Upper lobe of right lung (tissue), 1 donor: ENCODE data around the gene APMAP. TPM values are rescaled to one million over a fixed set of nuclear protein-coding genes. Genes with fewer than 3 reads are reported as not detected.

ENCODE experiments used
- ATAC-seq: fragments of 200-7000 bp; cut with Tn5 transposase; one replicate; pipeline ENCODE4 v1.9.1; 2020; ENCODE audit warnings: mild to moderate bottlenecking, moderate library complexity
- DNase-seq: peaks from one replicate; pipeline ENCODE4 v3.0.0-alpha.2; 2020
- H3K27ac ChIP-seq: fragments of 200-600 bp; one replicate; pipeline ENCODE4 v1.8.0; 2022
- H3K27me3 ChIP-seq: fragments of 200-600 bp; one replicate; pipeline ENCODE4 v1.8.0; 2022; ENCODE audit warnings: mild to moderate bottlenecking
- H3K36me3 ChIP-seq: fragments of 200-600 bp; one replicate; pipeline ENCODE4 v1.8.0; 2022
- H3K4me1 ChIP-seq: fragments of 200-600 bp; one replicate; pipeline ENCODE4 v1.8.0; 2022
- H3K4me3 ChIP-seq: fragments of 200-600 bp; one replicate; pipeline ENCODE4 v1.8.0; 2022; ENCODE audit warnings: mild to moderate bottlenecking
- H3K9me3 ChIP-seq: fragments of 200-600 bp; one replicate; pipeline ENCODE4 v1.8.0; 2022
- intact Hi-C: fragments of 100-400 bp; cut with DNase I; formaldehyde crosslinking; loops from one replicate; pipeline ENCODE4 v1.11.0; 2022
- total RNA-seq: library from RNA; stranded (reverse); fragmentation: NEBNext Ultra II Directional; extraction: Animal tissue kit (Norgen Biotek cat#: 25700); gene quantifications from one replicate; pipeline ENCODE4 v1.2.1, GENCODE V29; 2021
- TF ChIP-seq, protein P1 (sequence below): fragments of 200-600 bp; IDR thresholded peaks from one replicate; pipeline ENCODE4 v1.8.0; 2022; ENCODE audit warnings: antibody characterized with exemption
- donor health status: DM: no; HTN: yes; CAD: no; lungs with severe emphysema.

Gene APMAP
- total RNA-seq, 1 donor from 2014 or later, result 73.5 TPM

DNA sequence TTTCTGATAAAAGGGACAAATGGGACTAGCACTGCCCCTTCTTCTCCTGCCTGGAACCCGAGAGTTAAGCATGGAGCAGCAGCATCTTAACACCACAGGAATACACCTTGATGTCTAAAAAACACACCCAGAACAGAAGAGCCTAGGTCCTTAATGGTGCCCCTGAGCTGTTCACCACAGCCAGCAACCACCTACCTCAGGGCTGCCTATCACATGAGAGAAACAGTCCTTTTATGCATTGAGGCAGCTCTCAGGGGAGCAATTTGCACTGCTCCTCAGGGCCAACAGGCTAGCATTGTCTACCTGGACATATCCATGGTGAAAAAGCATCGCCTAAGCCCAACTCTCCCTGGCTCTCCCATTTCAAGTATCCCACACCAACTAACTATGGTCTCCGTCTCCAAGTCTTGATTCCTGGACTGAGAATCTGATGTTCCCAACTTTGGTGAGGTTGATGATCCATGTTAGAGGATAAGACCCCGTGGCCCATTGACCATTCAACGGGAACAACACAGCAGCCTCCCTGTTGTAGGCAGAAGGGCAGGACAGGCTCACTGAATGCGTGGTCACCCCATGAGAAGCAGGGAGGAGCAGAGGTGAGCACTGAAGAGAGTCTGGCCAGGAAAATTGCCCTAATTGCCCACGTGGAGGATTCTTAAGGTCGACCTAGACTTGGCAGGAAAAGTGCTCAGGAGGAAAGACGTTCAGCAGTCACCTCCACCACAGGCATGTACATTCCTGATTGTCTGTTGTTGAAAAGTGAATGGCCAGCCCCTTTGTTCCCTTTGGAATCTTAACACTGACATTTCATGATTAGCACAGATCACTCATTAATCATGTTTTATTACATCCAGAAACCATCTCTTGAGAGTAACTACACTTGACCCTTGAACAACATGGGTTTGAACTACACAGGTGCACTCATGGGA lies 4.2 kb upstream of the APMAP start:
- intact Hi-C loops, result loop anchor here (5.0 to 10.0 kb wide), 3 partner anchors 66 to 398 kb away; partner anchors contain the start of gene ABHD12
- peaks cover 34% of the 10 kb centered on the region for H3K4me1 ChIP-seq
- TF ChIP-seq, protein P1, sequence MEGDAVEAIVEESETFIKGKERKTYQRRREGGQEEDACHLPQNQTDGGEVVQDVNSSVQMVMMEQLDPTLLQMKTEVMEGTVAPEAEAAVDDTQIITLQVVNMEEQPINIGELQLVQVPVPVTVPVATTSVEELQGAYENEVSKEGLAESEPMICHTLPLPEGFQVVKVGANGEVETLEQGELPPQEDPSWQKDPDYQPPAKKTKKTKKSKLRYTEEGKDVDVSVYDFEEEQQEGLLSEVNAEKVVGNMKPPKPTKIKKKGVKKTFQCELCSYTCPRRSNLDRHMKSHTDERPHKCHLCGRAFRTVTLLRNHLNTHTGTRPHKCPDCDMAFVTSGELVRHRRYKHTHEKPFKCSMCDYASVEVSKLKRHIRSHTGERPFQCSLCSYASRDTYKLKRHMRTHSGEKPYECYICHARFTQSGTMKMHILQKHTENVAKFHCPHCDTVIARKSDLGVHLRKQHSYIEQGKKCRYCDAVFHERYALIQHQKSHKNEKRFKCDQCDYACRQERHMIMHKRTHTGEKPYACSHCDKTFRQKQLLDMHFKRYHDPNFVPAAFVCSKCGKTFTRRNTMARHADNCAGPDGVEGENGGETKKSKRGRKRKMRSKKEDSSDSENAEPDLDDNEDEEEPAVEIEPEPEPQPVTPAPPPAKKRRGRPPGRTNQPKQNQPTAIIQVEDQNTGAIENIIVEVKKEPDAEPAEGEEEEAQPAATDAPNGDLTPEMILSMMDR, result no peak
- no peak overlapping the region for H3K27ac ChIP-seq
- ATAC-seq (no peak), DNase-seq (no peak)
- no peak overlapping the region for H3K4me3 ChIP-seq
- H3K9me3 ChIP-seq, result no peaks in the 10 kb centered on the region
- no peaks in the 10 kb centered on the region for H3K36me3 ChIP-seq
- no peaks in the 10 kb centered on the region for H3K27me3 ChIP-seq

- Histone ChIP-seq H3K9me3 (no peaks in the 10 kb centered on the region), H3K27me3 (no peaks in the 10 kb centered on the region), H3K27ac (no peak overlapping the region), H3K4me3 (no peak overlapping the region), H3K4me1 (peaks cover 42% of the 10 kb centered on the region), H3K36me3 (no peaks in the 10 kb centered on the region)
- TF ChIP-seq, protein P1, result no peak
- ATAC-seq (no peak), DNase-seq (peak; percentile 34)
- intact Hi-C loops, result loop anchor here (5.0 to 10.0 kb wide), 3 partner anchors 66 to 399 kb away; partner anchors contain the start of gene ABHD12
Observed at GRCh38 chr20:24995741-24996448, 3.3 kb upstream of the APMAP start.

DNA sequence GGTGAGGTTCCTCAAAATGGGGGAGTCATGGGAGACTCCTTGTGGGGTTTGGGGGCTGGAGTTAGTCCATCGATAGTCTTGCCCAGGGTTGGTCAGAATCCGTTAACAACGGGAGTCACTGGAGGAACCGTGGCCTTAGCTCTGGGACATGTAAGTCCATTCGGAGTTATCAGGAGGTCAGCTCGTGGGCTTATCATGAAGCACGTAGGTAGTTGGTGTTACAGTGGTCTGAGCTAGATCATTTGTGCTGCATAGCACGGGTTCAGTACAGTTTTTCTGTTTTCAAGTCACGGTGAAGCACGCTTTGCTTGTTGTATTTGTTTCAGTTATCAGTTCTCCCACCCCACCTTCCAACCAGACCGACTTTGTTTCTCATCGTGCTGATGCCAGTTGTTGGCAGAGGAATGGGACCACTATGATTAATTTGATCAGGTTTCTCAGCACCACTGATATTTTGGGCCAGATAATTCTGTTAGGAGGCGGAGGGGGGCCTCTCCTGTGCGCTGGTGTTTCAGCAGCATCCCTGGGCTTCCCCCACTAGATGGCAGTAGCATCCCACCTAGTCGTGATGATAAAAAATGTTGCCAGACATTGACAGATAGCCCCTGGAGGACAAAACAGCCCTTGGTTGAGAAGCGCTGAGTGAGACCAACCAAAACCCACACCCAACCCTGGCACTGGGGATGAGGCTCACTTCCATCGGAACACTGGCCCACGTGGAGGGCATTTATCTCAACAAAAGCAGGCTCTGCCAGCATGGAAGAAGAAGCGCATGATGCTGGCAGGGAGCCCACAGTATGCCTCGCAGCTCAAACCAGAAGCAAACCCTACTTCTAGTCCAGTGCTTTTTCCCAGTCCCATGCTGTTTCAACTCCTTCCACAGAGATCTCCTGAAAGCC lies 2.2 kb upstream of the APMAP start:
- Histone ChIP-seq H3K4me1 (peaks cover 31% of the 10 kb centered on the region), H3K4me3 (no peak overlapping the region), H3K36me3 (no peaks in the 10 kb centered on the region), H3K27me3 (no peaks in the 10 kb centered on the region), H3K9me3 (no peaks in the 10 kb centered on the region), H3K27ac (no peak overlapping the region)
- DNase-seq (peak; percentile 79), ATAC-seq (peak; percentile 74)
- intact Hi-C loops, result loop anchor here (5.0 to 10.0 kb wide), 3 partner anchors 68 to 400 kb away; partner anchors contain the start of gene ABHD12
- TF ChIP-seq, protein P1, result peak; percentile 91

DNA sequence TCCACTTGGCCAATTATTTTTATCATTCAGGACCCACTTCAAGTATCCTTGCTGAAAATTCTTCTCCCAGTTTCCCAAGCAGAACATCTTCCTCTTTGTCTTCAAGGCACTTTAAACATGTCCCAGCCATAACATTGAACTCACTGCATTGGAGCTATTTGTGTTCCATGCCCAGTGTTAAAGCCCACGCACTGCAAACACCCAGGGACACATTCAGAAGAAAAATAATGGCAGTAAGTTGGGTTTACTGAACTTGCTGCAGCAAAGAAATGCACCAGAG lies 1.6 kb upstream of the APMAP start:
- Histone ChIP-seq H3K4me3 (no peak overlapping the region), H3K27ac (no peak overlapping the region), H3K36me3 (no peaks in the 10 kb centered on the region), H3K27me3 (no peaks in the 10 kb centered on the region), H3K9me3 (no peaks in the 10 kb centered on the region), H3K4me1 (peaks cover 29% of the 10 kb centered on the region)
- intact Hi-C loops, result loop anchor here (10.0 kb wide), 2 partner anchors 181 to 401 kb away; partner anchors contain the start of gene ABHD12
- TF ChIP-seq, protein P1, result no peak
- DNase-seq (no peak), ATAC-seq (no peak)
